HepG2 (cell line): ENCODE results near the gene USP32. TPM values are rescaled to one million over a fixed set of nuclear protein-coding genes. Genes with fewer than 3 reads are reported as not detected.

Experiments used
- CENPX ChIP-seq: sonication (generic); formaldehyde crosslinking; IDR thresholded peaks from 2 replicates; pipeline ENCODE4 v1.9.0; 2021; ENCODE audit warnings: mild to moderate bottlenecking, missing genetic modification reagents, moderate library complexity
- DNMT3B ChIP-seq: conservative IDR thresholded peaks from 2 replicates; pipeline ENCODE4 v1.6.1; 2016; ENCODE audit warnings: missing biosample characterization, control low read depth
- HDAC1 ChIP-seq: sonication (generic); formaldehyde crosslinking; IDR thresholded peaks from 2 replicates; pipeline ENCODE4 v1.5.1; 2020; ENCODE audit warnings: mild to moderate bottlenecking, missing genetic modification reagents
- HMG20B ChIP-seq: conservative IDR thresholded peaks from 2 replicates; pipeline ENCODE4 v1.6.1; 2016; ENCODE audit warnings: missing genetic modification reagents, missing compliant biosample characterization
- HMGXB4 ChIP-seq, 2 experiments: sonication (generic) in 1 of 2; formaldehyde crosslinking in 1 of 2; IDR thresholded peaks; 2 replicates each; pipeline versions ENCODE4 v1.4.0 to v1.6.1; 2018 to 2020; ENCODE audit warnings: missing genetic modification reagents in 2 of 2, borderline replicate concordance in 1 of 2, low read depth in 1 of 2, mild to moderate bottlenecking in 1 of 2, missing biosample characterization in 1 of 2
- MAFF ChIP-seq: IDR thresholded peaks from 2 replicates; pipeline ENCODE4 v1.6.1; 2011; ENCODE audit warnings: low read depth, low read length, improper control_type of control experiment
- MEIS2 ChIP-seq: sonication (generic); formaldehyde crosslinking; IDR thresholded peaks from 2 replicates; pipeline ENCODE4 v1.9.0; 2021; ENCODE audit warnings: mild to moderate bottlenecking, missing genetic modification reagents
- MIER3 ChIP-seq: IDR thresholded peaks from 2 replicates; pipeline ENCODE4 v1.6.1; 2016; ENCODE audit warnings: missing compliant biosample characterization, borderline replicate concordance
- MTA1 ChIP-seq: sonication (generic); formaldehyde crosslinking; IDR thresholded peaks from 2 replicates; pipeline ENCODE4 v1.4.0; 2020; ENCODE audit warnings: missing genetic modification reagents, mild to moderate bottlenecking, borderline replicate concordance
- MXD1 ChIP-seq: sonication (generic); formaldehyde crosslinking; IDR thresholded peaks from 2 replicates; pipeline ENCODE4 v1.4.0; 2020; ENCODE audit warnings: mild to moderate bottlenecking, missing genetic modification reagents
- PPARG ChIP-seq: conservative IDR thresholded peaks from 2 replicates; pipeline ENCODE4 v1.6.1; 2016; ENCODE audit warnings: missing biosample characterization, missing genetic modification reagents
- SETDB1 ChIP-seq: sonication (generic); formaldehyde crosslinking; IDR thresholded peaks from 2 replicates; pipeline ENCODE4 v1.5.1; 2020; ENCODE audit warnings: missing genetic modification reagents, mild to moderate bottlenecking, borderline replicate concordance
- ZNF292 ChIP-seq: sonication (generic); formaldehyde crosslinking; IDR thresholded peaks from 2 replicates; pipeline ENCODE4 v1.8.1; 2022; ENCODE audit warnings: mild to moderate bottlenecking, low read depth, missing genetic modification reagents, borderline replicate concordance
- ZNF414 ChIP-seq: sonication (generic); formaldehyde crosslinking; IDR thresholded peaks from 2 replicates; pipeline ENCODE4 v1.5.0; 2020; ENCODE audit warnings: missing genetic modification reagents
- ZNF570 ChIP-seq: sonication (generic); formaldehyde crosslinking; IDR thresholded peaks from 2 replicates; pipeline ENCODE4 v1.4.0; 2020; ENCODE audit warnings: mild to moderate bottlenecking, missing genetic modification reagents, borderline replicate concordance
- ZNF574 ChIP-seq: sonication (generic); formaldehyde crosslinking; IDR thresholded peaks from 2 replicates; pipeline ENCODE4 v1.4.0; 2020; ENCODE audit warnings: missing genetic modification reagents
- ZNF598 ChIP-seq: sonication (generic); formaldehyde crosslinking; IDR thresholded peaks from 2 replicates; pipeline ENCODE4 v1.5.1; 2020; ENCODE audit warnings: mild to moderate bottlenecking, missing genetic modification reagents, borderline replicate concordance
- ZNF720 ChIP-seq: sonication (generic); formaldehyde crosslinking; IDR thresholded peaks from 2 replicates; pipeline ENCODE4 v1.4.0; 2020; ENCODE audit warnings: missing genetic modification reagents
- ZNF746 ChIP-seq: sonication (generic); formaldehyde crosslinking; IDR thresholded peaks from 2 replicates; pipeline ENCODE4 v1.8.0; 2022; ENCODE audit warnings: mild to moderate bottlenecking, missing genetic modification reagents
- ZNF781 ChIP-seq: sonication (generic); formaldehyde crosslinking; IDR thresholded peaks from 2 replicates; pipeline ENCODE4 v1.5.1; 2020; ENCODE audit warnings: borderline replicate concordance, mild to moderate bottlenecking, missing genetic modification reagents; ENCODE audit errors: not compliant biosample characterization
- ZNF788 ChIP-seq: sonication (generic); formaldehyde crosslinking; IDR thresholded peaks from 2 replicates; pipeline ENCODE4 v1.5.0; 2020; ENCODE audit warnings: mild to moderate bottlenecking, missing genetic modification reagents, borderline replicate concordance
- ZSCAN5A ChIP-seq: sonication (generic); formaldehyde crosslinking; IDR thresholded peaks from 2 replicates; pipeline ENCODE4 v1.8.0; 2022; ENCODE audit warnings: mild to moderate bottlenecking, missing genetic modification reagents, borderline replicate concordance
- polyA plus RNA-seq, 8 experiments: library from polyadenylated mRNA; depleted of rRNA in 3 of 8; stranded (reverse) in 7 of 8; unstranded in 1 of 8; fragments of >200 nt; fragmentation: Illumina TruSeq in 4 of 8; extraction: Trizol in 4 of 8; gene quantifications; 2 replicates each; pipeline versions ENCODE4 v1.2.1 to v1.2.3, GENCODE V29; 2011 to 2016; ENCODE audit warnings: low read depth in 4 of 8, missing spikeins in 1 of 8, mixed read lengths in 1 of 8; ENCODE audit not compliant: insufficient read depth in 1 of 8
- total RNA-seq, 5 experiments: library from RNA; depleted of rRNA; stranded (reverse); fragments of >200 nt; fragmentation: Illumina TruSeq; extraction: Trizol; gene quantifications; 2 replicates each; pipeline ENCODE4 v1.2.3, GENCODE V29; 2016; ENCODE audit warnings: low read depth in 1 of 5

Gene USP32
- total and polyA plus RNA-seq, 2 of the 13 experiments (the other 11 are each of a cell fraction or from before 2014, with no cell fraction given) = 24.9 to 39.9 TPM

- TF ChIP-seq MTA1 (CRISPR knock-in tag) (peak; percentile 24; the same call in 1 of the 2 replicates), ZNF781 (CRISPR knock-in tag) (peak; percentile 15), MXD1 (CRISPR knock-in tag) (no peak), MAFF (no peak), MIER3 (CRISPR knock-in tag) (no peak), SETDB1 (CRISPR knock-in tag) (no peak), HDAC1 (CRISPR knock-in tag) (no peak), ZNF720 (CRISPR knock-in tag) (0 out of 2 replicates have a peak, but pooled peaks have one; percentile 12), ZNF574 (CRISPR knock-in tag) (no peak), DNMT3B (0 out of 2 replicates have a peak, but pooled peaks have one; percentile 28), ZNF292 (peak; percentile 75), ZNF414 (CRISPR knock-in tag) (no peak), MEIS2 (CRISPR knock-in tag) (0 out of 2 replicates have a peak, but pooled peaks have one; percentile 38), HMG20B (CRISPR knock-in tag) (no peak; the same call in 1 of the 2 replicates), ZNF746 (CRISPR knock-in tag) (no peak; the same call in 1 of the 2 replicates), ZSCAN5A (no peak), HMGXB4 (CRISPR knock-in tag; IDR thresholded peaks at IDR 0.05; ENCODE audit: borderline replicate concordance in 1 of 2, low read depth in 1 of 2) (peak in 1 of 2 experiments; percentile 67; a peak in 1 of 4 replicates), ZNF788 (CRISPR knock-in tag) (no peak), CENPX (CRISPR knock-in tag) (no peak), ZNF570 (CRISPR knock-in tag) (0 out of 2 replicates have a peak, but pooled peaks have one; percentile 83), PPARG (CRISPR knock-in tag) (no peak), ZNF598 (CRISPR knock-in tag) (no peak)
Observed at GRCh38 chr17:60391471-60392041, 377 bp downstream of the USP32 start (continued).
